ENCODE results near the gene MRGPRG.

The MRGPRG gene

GRCh38 chr11:3194016-3194816 is 24.4 kb downstream of the MRGPRG start:
- no peak overlapping the region for H3K4me2 ChIP-seq (ENCODE audit: low read length)
- H3K4me1 ChIP-seq (ENCODE audit: insufficient read depth, low read length, severe bottlenecking) = no peaks in the 10 kb centered on the region
- H3K4me3 ChIP-seq (ENCODE audit: low read depth, low read length, poor library complexity, severe bottlenecking) = no peak overlapping the region
- H4K20me1 ChIP-seq (ENCODE audit: insufficient read depth, low read length) = no peaks in the 10 kb centered on the region
- no peaks in the 10 kb centered on the region for H3F3A ChIP-seq (ENCODE audit: insufficient read depth, low read length)
- no peaks in the 10 kb centered on the region for H3K9me3 ChIP-seq (ENCODE audit: low read length)
- TF ChIP-seq EZH2 (IDR thresholded peaks at IDR 0.05; ENCODE audit: borderline replicate concordance, low read length) = no peak
- TF ChIP-seq, protein P1, sequence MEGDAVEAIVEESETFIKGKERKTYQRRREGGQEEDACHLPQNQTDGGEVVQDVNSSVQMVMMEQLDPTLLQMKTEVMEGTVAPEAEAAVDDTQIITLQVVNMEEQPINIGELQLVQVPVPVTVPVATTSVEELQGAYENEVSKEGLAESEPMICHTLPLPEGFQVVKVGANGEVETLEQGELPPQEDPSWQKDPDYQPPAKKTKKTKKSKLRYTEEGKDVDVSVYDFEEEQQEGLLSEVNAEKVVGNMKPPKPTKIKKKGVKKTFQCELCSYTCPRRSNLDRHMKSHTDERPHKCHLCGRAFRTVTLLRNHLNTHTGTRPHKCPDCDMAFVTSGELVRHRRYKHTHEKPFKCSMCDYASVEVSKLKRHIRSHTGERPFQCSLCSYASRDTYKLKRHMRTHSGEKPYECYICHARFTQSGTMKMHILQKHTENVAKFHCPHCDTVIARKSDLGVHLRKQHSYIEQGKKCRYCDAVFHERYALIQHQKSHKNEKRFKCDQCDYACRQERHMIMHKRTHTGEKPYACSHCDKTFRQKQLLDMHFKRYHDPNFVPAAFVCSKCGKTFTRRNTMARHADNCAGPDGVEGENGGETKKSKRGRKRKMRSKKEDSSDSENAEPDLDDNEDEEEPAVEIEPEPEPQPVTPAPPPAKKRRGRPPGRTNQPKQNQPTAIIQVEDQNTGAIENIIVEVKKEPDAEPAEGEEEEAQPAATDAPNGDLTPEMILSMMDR (IDR thresholded peaks at IDR 0.05; ENCODE audit: low read length) = no peak
- no peaks in the 10 kb centered on the region for H3K27me3 ChIP-seq (ENCODE audit: insufficient read depth, low read length)
- no peak overlapping the region for H2AFZ ChIP-seq (ENCODE audit: low read length)
- no peaks in the 10 kb centered on the region for H3K9me2 ChIP-seq (ENCODE audit: low read depth, low read length)
- no peak overlapping the region for H3K27ac ChIP-seq (ENCODE audit: low read depth, low read length, poor library complexity, severe bottlenecking)
- no peaks in the 10 kb centered on the region for H3K79me2 ChIP-seq (ENCODE audit: insufficient read depth, low read length)
- H3K9ac ChIP-seq (ENCODE audit: low read length) = no peak overlapping the region
- no peaks in the 10 kb centered on the region for H3K36me3 ChIP-seq (ENCODE audit: insufficient read depth, low read length)

DNA sequence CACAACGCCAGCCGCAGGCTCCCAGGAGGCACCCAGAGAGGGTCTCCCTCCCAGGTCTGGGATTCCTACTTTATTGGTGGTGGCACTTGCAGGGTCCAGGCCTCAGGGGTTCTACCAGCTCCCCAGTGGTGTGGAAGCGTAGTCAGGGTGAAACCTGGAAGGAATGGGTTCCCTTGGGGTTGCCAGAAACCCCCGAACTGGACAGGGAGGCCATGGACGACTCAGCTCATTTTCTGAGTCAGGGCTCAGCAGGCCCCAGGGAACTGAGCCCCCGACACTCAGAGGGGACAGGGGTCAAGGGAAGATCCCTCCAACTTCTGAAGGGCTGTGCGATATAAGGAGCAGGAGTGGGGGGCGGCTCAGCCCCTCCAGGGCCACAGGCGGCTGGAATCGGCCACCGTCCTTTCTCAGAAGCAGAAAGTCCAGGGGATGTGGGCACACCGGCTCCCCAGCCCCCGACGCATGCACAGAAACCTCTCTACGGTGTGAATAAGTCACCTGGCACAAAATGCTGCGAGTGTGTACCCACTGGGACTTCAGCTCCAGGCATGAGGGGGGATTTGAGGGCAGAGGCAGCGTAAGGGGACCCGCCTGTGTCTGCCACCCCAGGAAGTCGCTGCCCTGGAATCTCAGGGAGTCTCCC is 25.1 kb downstream of the MRGPRG start:
- Histone ChIP-seq H3K79me2 (ENCODE audit: insufficient read depth, low read length) (no peaks in the 10 kb centered on the region), H2AFZ (ENCODE audit: low read length) (no peak overlapping the region), H3K9ac (ENCODE audit: low read length) (no peak overlapping the region), H3K27me3 (ENCODE audit: insufficient read depth, low read length) (no peaks in the 10 kb centered on the region), H3K4me2 (ENCODE audit: low read length) (no peak overlapping the region), H3K36me3 (ENCODE audit: insufficient read depth, low read length) (no peaks in the 10 kb centered on the region), H3K4me3 (ENCODE audit: low read depth, low read length, poor library complexity, severe bottlenecking) (no peak overlapping the region), H3K27ac (ENCODE audit: low read depth, low read length, poor library complexity, severe bottlenecking) (no peak overlapping the region), H3F3A (ENCODE audit: insufficient read depth, low read length) (no peaks in the 10 kb centered on the region), H3K4me1 (ENCODE audit: insufficient read depth, low read length, severe bottlenecking) (no peaks in the 10 kb centered on the region), H3K9me2 (ENCODE audit: low read depth, low read length) (no peaks in the 10 kb centered on the region), H4K20me1 (ENCODE audit: insufficient read depth, low read length) (no peaks in the 10 kb centered on the region), H3K9me3 (ENCODE audit: low read length) (no peaks in the 10 kb centered on the region)
- TF ChIP-seq EZH2 (IDR thresholded peaks at IDR 0.05; ENCODE audit: borderline replicate concordance, low read length) = no peak
- TF ChIP-seq, protein P1 (IDR thresholded peaks at IDR 0.05; ENCODE audit: low read length) = no peak

- Histone ChIP-seq H4K20me1 (ENCODE audit: insufficient read depth, low read length) (no peaks in the 10 kb centered on the region), H3K36me3 (ENCODE audit: insufficient read depth, low read length) (no peaks in the 10 kb centered on the region), H3K4me1 (ENCODE audit: insufficient read depth, low read length, severe bottlenecking) (no peaks in the 10 kb centered on the region), H3K4me3 (ENCODE audit: low read depth, low read length, poor library complexity, severe bottlenecking) (no peak overlapping the region), H3K4me2 (ENCODE audit: low read length) (no peak overlapping the region), H3K79me2 (ENCODE audit: insufficient read depth, low read length) (no peaks in the 10 kb centered on the region), H3F3A (ENCODE audit: insufficient read depth, low read length) (no peaks in the 10 kb centered on the region), H3K27ac (ENCODE audit: low read depth, low read length, poor library complexity, severe bottlenecking) (no peak overlapping the region), H3K9ac (ENCODE audit: low read length) (no peak overlapping the region), H2AFZ (ENCODE audit: low read length) (no peak overlapping the region), H3K9me3 (ENCODE audit: low read length) (no peaks in the 10 kb centered on the region), H3K27me3 (ENCODE audit: insufficient read depth, low read length) (no peaks in the 10 kb centered on the region), H3K9me2 (ENCODE audit: low read depth, low read length) (no peaks in the 10 kb centered on the region)
- TF ChIP-seq, protein P1 (IDR thresholded peaks at IDR 0.05; ENCODE audit: low read length) = no peak
- TF ChIP-seq EZH2 (IDR thresholded peaks at IDR 0.05; ENCODE audit: borderline replicate concordance, low read length) = no peak
These were observed 25.9 kb downstream of the MRGPRG start for GRCh38 chr11:3192511-3193372.
